Nasal cavity respiratory epithelium epithelial cell of viscerocranial mucosa (primary cell): ENCODE measurements around the gene EPHB3. TPM values are rescaled to one million over a fixed set of nuclear protein-coding genes. Genes with fewer than 3 reads are reported as not detected.

ENCODE experiments used
- total RNA-seq: library from RNA; depleted of rRNA; stranded (reverse); fragments of >200 nt; gene quantifications from 2 replicates; pipeline ENCODE4 v1.2.3, GENCODE V29; 2014

Gene EPHB3
- 11.3 and 38.6 TPM in 2 replicates for total RNA-seq

GRCh38 chr3:184561061-184561912, at the start of gene EPHB3:
Gene EPHB3, plus strand, starts transcription at chr3:184561785. Its CDS starts 451 bp downstream, at chr3:184562236.

Other genes with a start within 250 kb of the EPHB3 start
- 315 and 659 TPM in 2 replicates for gene EIF4G1, start 247.2 kb upstream of the EPHB3 start, total RNA-seq
- 17.6 and 22.6 TPM in 2 replicates for gene FAM131A, start 224.2 kb upstream of the EPHB3 start, total RNA-seq
- 2.1 and 4.8 TPM in 2 replicates for gene CLCN2, start 200.2 kb upstream of the EPHB3 start, total RNA-seq
- gene POLR2H, start 200.1 kb upstream of the EPHB3 start, total RNA-seq: 47.8 and 50.2 TPM in 2 replicates
- gene THPO, start 183.6 kb upstream of the EPHB3 start, total RNA-seq: not detected in 2 replicates
- gene CHRD, start 181.7 kb upstream of the EPHB3 start, total RNA-seq: not detected in 2 replicates
- 13.0 and 17.4 TPM in 2 replicates for gene MAGEF1, start 150.3 kb downstream of the EPHB3 start, total RNA-seq